ENCODE data around the gene PRPF31.
"Not testable (repeated sequence)": the region's sequence is repeated elsewhere in the genome, so short reads cannot be mapped to it uniquely, and the experiment has no call there.

The PRPF31 gene

DNA sequence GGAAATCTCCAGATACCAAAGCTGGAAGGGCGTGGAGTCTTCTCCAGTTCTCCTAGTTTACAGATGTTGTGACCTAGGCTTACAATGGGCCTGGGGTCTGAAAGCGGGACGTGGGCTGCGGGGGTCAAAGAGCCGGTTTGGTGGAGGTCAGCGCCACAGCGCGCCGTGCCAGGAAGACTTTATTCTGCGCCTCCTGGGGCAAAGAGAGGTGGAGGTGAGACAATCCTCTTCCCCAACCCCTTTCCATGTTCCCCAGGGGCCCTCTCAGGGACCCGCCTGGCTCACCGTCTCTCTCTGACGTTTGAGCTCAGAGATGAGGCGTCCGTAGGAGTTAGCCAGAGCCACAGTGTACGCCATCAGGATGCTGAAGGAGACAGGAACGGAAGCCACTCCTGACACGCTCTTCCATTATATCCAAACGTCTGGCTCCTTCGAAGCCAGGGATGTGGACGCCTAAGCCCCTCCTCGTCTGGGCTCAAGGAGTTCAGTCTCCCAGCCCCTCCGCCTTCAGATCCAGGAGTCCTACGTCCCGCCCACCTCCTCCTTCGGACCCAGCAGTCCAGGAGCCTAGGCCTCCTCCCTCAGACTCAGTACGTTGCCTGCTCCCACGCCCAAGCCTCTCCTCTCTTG is 44.7 kb downstream of the PRPF31 start:
- in situ Hi-C loops (cut with MboI; ENCODE audit: low sequenced_read_pairs): no loop called here

DNA sequence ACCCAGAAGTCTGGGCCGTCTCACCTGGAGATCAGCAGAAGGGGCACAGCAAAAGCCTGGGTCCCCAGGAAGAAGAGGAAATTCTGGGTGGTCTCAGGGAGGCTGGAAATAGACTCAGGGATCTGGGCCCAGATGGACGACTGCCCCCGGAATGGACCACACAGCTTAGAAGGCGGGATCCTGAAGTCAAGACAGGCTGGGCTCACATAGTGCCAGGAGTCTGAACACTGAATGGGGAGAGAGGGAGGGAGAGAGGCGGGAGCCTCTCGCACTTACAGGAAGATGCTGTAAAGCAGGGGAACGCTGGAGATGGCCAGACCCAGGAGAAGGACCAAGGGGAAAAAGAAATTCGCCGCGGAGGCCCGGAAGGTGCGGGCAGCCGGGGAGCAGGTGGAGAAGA is 45.3 kb downstream of the PRPF31 start:
- in situ Hi-C loops (cut with MboI; ENCODE audit: low sequenced_read_pairs): no loop called here

GRCh38 chr19:54162241-54162805 is 46.8 kb downstream of the PRPF31 start:
- in situ Hi-C loops (cut with MboI; ENCODE audit: low sequenced_read_pairs): no loop called here

DNA sequence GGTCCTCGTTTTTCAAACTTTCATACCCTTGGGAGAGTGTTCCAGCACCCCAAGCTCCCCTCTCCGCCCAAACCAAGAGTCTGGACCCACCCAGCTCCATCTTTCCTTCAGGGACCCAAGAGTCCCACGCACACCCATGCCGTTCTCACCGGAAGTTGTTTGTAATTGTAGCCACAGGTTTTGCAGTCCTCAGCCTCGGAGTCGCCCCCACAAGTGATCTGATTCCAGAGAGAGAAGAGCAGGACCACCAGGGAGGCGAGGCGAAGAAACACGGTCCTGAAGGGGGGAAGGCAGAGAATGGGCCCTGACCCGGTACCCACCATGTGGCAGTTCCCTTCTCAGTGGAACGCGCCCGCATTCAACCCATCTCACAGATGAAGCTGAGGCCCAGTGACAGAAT is 47.3 kb downstream of the PRPF31 start:
- in situ Hi-C loops (cut with MboI; ENCODE audit: low sequenced_read_pairs): no loop called here

DNA sequence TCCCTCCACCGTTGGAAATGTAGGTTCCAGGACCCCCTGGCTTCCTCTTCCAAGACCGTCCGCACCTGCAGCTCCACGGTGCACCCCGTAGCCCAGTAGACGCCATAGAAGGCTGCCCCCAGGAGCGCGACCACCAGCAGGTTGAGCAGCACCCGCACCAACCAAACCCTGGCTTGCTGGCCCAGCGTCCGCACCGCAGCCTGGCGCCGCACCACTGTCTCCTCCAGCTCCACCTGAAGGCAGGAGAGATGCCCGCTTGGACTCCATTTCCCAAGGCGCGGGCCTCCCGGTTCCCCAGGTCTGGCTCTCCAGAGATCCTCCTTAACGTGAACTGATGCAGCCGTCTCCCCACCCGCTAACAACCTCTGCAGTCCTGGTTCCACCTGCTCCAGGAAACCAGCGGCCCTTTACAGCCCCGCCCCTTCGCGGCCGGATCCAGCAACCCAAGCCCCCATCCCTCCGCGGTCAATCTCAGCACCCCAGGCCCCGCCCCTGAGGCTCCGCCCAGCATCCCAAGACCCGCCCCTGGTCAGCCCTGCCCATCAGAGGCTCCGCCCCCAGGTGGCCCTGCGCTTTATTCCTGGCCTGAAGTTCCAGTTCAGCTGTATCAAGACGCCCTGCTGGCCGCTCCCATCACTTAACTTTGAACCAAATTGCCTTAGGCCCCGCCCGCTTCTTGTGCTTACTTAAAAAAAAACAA is 49.0 kb downstream of the PRPF31 start:
- in situ Hi-C loops (cut with MboI; ENCODE audit: low sequenced_read_pairs): no loop called here

DNA sequence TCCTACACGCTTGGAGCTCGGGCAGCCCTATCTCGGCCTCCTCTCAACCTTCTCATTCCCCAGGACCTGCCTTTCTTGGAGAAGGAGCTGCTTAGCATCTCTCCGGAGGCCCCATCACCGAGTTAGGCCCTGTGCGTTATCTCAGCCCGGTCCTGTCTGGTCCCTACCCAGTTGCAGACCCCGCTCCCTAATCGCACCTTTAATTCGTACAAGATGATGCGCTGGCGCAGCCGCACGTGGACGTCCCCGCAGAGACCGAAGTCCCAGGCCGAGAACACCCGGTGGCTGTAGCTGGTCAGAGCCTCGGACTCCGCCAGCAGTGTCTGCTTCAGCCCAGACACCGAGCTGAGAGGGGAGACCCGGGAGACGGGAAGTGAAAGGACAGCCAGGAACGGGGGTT is 49.7 kb downstream of the PRPF31 start:
- in situ Hi-C loops (cut with MboI; ENCODE audit: low sequenced_read_pairs): no loop called here

DNA sequence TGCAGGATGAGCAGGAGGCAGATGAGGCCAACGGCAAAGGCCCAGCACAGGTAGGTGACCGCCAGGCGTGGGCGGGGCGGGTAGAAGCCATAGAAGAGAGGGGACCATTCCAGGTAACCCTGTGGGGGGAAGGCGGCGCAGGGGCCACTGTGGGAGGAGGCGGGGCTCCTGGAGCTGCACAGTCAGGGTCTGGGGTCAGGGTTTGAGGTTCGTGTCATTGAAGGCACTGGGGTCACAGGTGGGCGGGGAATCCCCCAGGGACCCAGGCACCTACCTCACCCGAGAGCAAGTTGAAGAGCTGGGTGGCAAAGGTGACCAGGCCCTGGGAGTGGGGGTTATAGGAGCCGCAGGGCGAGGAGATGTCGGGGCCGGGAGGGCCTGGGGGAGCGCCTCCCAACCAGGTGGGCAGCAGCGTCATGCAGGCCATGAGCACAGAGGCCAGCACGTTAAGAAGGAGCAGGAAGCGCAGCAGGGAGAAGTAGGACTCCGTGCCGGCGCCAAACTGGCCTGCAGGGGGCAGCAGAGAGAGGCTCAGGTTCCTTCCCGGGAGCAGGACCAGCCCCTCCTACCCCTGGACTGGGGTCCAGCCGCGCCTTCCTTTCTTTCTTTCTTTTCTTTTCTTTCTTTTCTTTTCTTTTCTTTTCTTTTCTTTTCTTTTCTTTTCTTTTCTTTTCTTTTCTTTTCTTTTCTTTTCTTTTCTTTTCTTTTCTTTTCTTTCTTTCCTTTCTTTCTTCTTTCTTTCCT is 52.8 kb downstream of the PRPF31 start:
- in situ Hi-C loops (cut with MboI; ENCODE audit: low sequenced_read_pairs): no loop called here

- in situ Hi-C loops (cut with MboI; ENCODE audit: low sequenced_read_pairs): no loop called here
Measured at GRCh38 chr19:54169149-54169740, 53.7 kb downstream of the PRPF31 start.

DNA sequence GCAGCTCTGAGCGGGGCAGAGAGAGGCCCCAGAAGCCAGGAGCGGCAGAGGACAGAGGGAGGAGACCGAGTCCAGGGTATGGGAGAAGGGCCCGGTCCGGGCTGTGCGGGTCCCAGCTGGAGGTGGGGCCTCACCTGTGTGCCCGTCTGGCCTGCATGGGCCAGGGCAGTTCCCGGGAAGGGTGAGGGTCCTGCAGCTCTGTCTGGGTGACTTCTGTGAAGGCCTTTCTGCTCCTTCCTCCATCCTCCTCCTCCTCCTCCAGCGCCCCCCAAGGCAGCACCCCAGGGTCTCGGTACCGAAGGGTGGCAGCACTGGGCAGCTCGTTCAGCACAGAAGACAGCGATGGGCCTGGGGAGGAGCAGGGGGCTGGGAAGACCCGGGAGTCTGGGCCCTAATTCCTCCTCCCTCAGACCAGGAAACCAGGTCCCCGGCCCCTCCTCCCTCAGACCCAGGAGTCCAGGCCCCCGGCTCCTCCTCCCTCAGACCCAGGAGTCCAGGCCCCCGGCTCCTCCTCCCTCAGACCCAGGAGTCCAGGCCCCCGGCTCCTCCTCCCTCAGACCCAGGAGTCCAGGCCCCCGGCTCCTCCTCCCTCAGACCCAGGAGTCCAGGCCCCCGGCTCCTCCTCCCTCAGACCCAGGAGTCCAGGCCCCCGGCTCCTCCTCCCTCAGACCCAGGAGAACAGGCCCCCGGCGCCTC is 56.3 kb downstream of the PRPF31 start:
- in situ Hi-C loops (cut with MboI; ENCODE audit: low sequenced_read_pairs): not testable (repeated sequence)

DNA sequence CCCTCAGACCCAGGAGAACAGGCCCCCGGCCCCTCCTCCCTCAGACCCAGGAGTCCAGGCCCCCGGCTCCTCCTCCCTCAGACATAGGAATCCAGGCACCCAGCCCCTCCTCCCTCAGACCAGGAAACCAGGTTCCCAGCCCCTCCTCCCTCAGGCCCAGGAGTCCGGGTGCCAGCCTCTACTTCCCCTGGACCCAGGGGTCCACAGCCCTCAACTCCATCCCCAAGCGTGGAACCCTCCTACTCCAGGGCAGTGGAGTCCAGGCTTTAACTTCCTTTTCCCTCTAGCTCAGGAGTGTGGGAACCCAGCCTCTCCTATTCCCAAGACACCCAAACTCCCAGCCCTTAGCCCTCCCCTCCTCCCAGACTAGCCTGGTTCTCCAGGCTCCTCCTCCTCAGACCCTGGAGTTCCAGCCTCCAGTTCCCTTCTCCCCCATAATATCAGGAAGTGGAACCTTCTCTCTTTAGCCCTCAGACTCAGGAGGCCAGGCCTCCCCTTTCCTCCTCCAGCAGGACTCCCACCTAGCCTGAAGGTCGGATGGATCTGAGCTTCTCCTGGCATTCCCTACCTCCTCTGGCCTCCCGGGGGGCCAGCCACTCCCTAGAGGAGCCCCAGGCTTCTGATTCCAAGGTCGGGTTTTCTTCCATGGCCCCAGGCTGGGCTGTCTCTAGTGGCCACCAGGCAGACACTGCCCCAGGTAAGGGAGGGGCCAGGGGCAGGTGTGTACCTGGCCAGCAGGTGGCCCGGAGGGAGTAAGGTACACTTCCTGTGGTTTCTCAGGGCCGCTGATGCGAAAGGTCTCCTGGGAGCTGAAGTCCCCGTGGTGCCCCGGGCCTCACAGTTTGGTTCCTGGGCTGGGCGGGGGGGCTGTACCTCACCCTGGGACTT is 57.2 kb downstream of the PRPF31 start, which contains the start of gene TMC4:
TMC4 (minus strand) TSS at position 690 of the 888 bp plus-strand sequence; CDS start at position 647, 43 bp downstream.
- in situ Hi-C loops (cut with MboI; ENCODE audit: low sequenced_read_pairs): no loop called here

DNA sequence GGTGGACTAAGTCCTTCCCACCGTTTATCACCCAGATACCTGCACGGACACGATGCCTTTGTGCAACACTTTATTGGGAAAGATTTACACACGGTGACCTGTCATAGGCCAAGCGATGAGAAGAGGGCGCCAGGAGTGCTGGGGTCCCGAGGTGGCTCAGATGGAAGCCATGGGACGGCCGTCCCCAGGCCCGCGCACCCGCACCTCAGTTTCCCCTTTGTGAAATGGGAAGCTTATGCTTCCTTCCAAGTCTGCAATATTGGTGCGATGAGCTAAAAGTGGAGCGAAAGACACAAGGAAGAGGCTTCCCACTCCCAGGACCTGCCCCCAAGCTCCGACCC is 57.8 kb downstream of the PRPF31 start:
- in situ Hi-C loops (cut with MboI; ENCODE audit: low sequenced_read_pairs): no loop called here

GRCh38 chr19:54173951-54174834 is 58.6 kb downstream of the PRPF31 start:
- in situ Hi-C loops (cut with MboI; ENCODE audit: low sequenced_read_pairs): no loop called here

- in situ Hi-C loops (cut with MboI; ENCODE audit: low sequenced_read_pairs): no loop called here
Measured at GRCh38 chr19:54178581-54179261, 63.2 kb downstream of the PRPF31 start.

- in situ Hi-C loops (cut with MboI; ENCODE audit: low sequenced_read_pairs): no loop called here
Measured at GRCh38 chr19:54179262-54179852, 63.8 kb downstream of the PRPF31 start.

GRCh38 chr19:54179921-54180461 is 64.4 kb downstream of the PRPF31 start:
- in situ Hi-C loops (cut with MboI; ENCODE audit: low sequenced_read_pairs): no loop called here

GRCh38 chr19:54180691-54181091 is 65.1 kb downstream of the PRPF31 start:
- in situ Hi-C loops (cut with MboI; ENCODE audit: low sequenced_read_pairs): no loop called here
